GM23248 (cell line): ENCODE results near the gene STAT6.

Experiments
- EZH2 ChIP-seq: fragments of 200-600 bp; sonication (generic); IDR thresholded peaks from 2 replicates; pipeline ENCODE4 v1.6.1; 2018; ENCODE audit warnings: antibody characterized with exemption, mild to moderate bottlenecking; ENCODE audit not compliant: insufficient read depth, poor library complexity, severe bottlenecking
- EZH2phosphoT487 ChIP-seq: fragments of 200-600 bp; sonication (generic); IDR thresholded peaks from 2 replicates; pipeline ENCODE4 v1.6.1; 2018; ENCODE audit warnings: antibody characterized with exemption, moderate library complexity, mild to moderate bottlenecking, low read depth; ENCODE audit not compliant: insufficient read depth

DNA sequence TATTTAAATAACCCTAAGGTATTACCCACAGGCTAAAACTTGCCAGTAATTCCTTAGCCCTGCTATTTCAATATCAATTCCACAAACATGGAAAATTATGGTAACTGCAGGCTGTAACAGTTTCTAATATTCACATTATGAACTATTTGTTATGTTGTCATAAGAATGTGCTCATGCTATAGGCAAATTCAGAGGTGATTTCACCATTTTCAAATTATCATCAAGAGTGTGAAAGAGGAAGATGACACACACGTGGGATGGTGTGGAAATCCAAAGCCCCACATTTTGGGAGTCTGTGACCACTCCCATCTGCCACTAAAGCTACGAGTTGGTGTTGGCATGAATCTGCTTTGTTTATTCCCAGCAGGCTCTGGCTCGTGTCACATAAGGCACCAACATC is 55.3 kb downstream of the STAT6 start:
- TF ChIP-seq EZH2 (no peak), EZH2phosphoT487 (no peak)
